ENCODE data around the gene TCHP. TPM values are rescaled to one million over a fixed set of nuclear protein-coding genes. Genes with fewer than 3 reads are reported as not detected.
A peak's percentile ranks its signal among the peaks of the same experiment; 100 is the strongest.

The TCHP gene
- total RNA-seq, 2 donors from 2014 or later, result 22.5 to 25.1 TPM

GRCh38 chr12:109900752-109901580 is 892 bp downstream of the TCHP start:
- Mint-ChIP-seq H3K36me3 (ENCODE audit: insufficient read depth in 2 of 2) (peaks cover 4 to 14% of the 10 kb centered on the region in 2 donors), H3K27ac (peak overlapping the region; percentile 74), H3K4me3 (peak overlapping the region; percentile 92 to 95), H3K9me3 (no peaks in the 10 kb centered on the region), H3K4me1 (ENCODE audit: low read depth) (peaks cover 31% of the 10 kb centered on the region), H3K27me3 (ENCODE audit: low read depth) (no peaks in the 10 kb centered on the region)
- ATAC-seq (replicated peaks in 1 of 2) (peak in 1 of 2 donors; percentile 14), DNase-seq (no peak)

- Mint-ChIP-seq H3K27ac (no peak overlapping the region), H3K4me3 (no peak overlapping the region), H3K36me3 (ENCODE audit: insufficient read depth in 2 of 2) (peaks cover 10 to 25% of the 10 kb centered on the region in 2 donors), H3K9me3 (no peaks in the 10 kb centered on the region), H3K4me1 (ENCODE audit: low read depth) (peaks cover 31% of the 10 kb centered on the region), H3K27me3 (ENCODE audit: low read depth) (no peaks in the 10 kb centered on the region)
- ATAC-seq (replicated peaks in 1 of 2) (no peak), DNase-seq (no peak)
Measured at GRCh38 chr12:109902891-109903418, 2.9 kb downstream of the TCHP start.

GRCh38 chr12:109905301-109905700 is 5.2 kb downstream of the TCHP start:
- H3K27ac Mint-ChIP-seq, result no peak overlapping the region
- H3K4me3 Mint-ChIP-seq, result no peak overlapping the region
- peaks cover 17% of the 10 kb centered on the region for H3K4me1 Mint-ChIP-seq (ENCODE audit: low read depth)
- H3K9me3 Mint-ChIP-seq, result no peaks in the 10 kb centered on the region
- ATAC-seq (replicated peaks in 1 of 2) (no peak), DNase-seq (no peak)
- H3K27me3 Mint-ChIP-seq (ENCODE audit: low read depth), result no peaks in the 10 kb centered on the region
- peaks cover 10 to 31% of the 10 kb centered on the region in 2 donors for H3K36me3 Mint-ChIP-seq (ENCODE audit: insufficient read depth in 2 of 2)

- Mint-ChIP-seq H3K4me1 (ENCODE audit: low read depth) (no peaks in the 10 kb centered on the region), H3K4me3 (no peak overlapping the region), H3K36me3 (ENCODE audit: insufficient read depth in 2 of 2) (peaks cover 7 to 26% of the 10 kb centered on the region in 2 donors), H3K27me3 (ENCODE audit: low read depth) (no peaks in the 10 kb centered on the region), H3K9me3 (no peaks in the 10 kb centered on the region), H3K27ac (no peak overlapping the region)
- ATAC-seq (replicated peaks in 1 of 2), result no peak
- DNase-seq, result no peak
Measured at GRCh38 chr12:109910254-109910968, 10.3 kb downstream of the TCHP start.

GRCh38 chr12:109910969-109911348 is 10.9 kb downstream of the TCHP start:
- H3K4me3 Mint-ChIP-seq, result no peak overlapping the region
- H3K27me3 Mint-ChIP-seq (ENCODE audit: low read depth), result no peaks in the 10 kb centered on the region
- H3K9me3 Mint-ChIP-seq, result no peaks in the 10 kb centered on the region
- ATAC-seq (replicated peaks in 1 of 2) (peak in 1 of 2 donors; percentile 51), DNase-seq (peak; percentile 22 to 35)
- no peak overlapping the region for H3K27ac Mint-ChIP-seq
- H3K36me3 Mint-ChIP-seq (ENCODE audit: insufficient read depth in 2 of 2), result peaks cover 7 to 27% of the 10 kb centered on the region in 2 donors
- no peaks in the 10 kb centered on the region for H3K4me1 Mint-ChIP-seq (ENCODE audit: low read depth)

- Mint-ChIP-seq H3K27ac (no peak overlapping the region), H3K36me3 (ENCODE audit: insufficient read depth in 2 of 2) (peaks cover 3 to 16% of the 10 kb centered on the region in 2 donors)
Measured at GRCh38 chr12:109912855-109913321, 12.8 kb downstream of the TCHP start.

GRCh38 chr12:109914461-109914860 is 14.4 kb downstream of the TCHP start:
- no peaks in the 10 kb centered on the region for H3K27me3 Mint-ChIP-seq (ENCODE audit: low read depth)
- no peak overlapping the region for H3K27ac Mint-ChIP-seq
- H3K4me3 Mint-ChIP-seq, result no peak overlapping the region
- ATAC-seq (replicated peaks in 1 of 2) (no peak), DNase-seq (no peak)
- H3K4me1 Mint-ChIP-seq (ENCODE audit: low read depth), result no peaks in the 10 kb centered on the region
- no peaks in the 10 kb centered on the region for H3K9me3 Mint-ChIP-seq
- peaks cover 5 to 10% of the 10 kb centered on the region in 2 donors for H3K36me3 Mint-ChIP-seq (ENCODE audit: insufficient read depth in 2 of 2)

More at GRCh38 chr12:109912855-109913321, 12.8 kb downstream of the TCHP start:
- H3K9me3 Mint-ChIP-seq, result no peaks in the 10 kb centered on the region
- no peak for DNase-seq
- no peaks in the 10 kb centered on the region for H3K4me1 Mint-ChIP-seq (ENCODE audit: low read depth)
- no peak for ATAC-seq (replicated peaks in 1 of 2)
- no peaks in the 10 kb centered on the region for H3K27me3 Mint-ChIP-seq (ENCODE audit: low read depth)
- H3K4me3 Mint-ChIP-seq, result no peak overlapping the region

- no peaks in the 10 kb centered on the region for H3K9me3 Mint-ChIP-seq
Measured at GRCh38 chr12:109915171-109916040, 15.3 kb downstream of the TCHP start.

GRCh38 chr12:109916045-109916444 is 16.0 kb downstream of the TCHP start:
- Mint-ChIP-seq H3K27ac (no peak overlapping the region), H3K9me3 (no peaks in the 10 kb centered on the region), H3K36me3 (ENCODE audit: insufficient read depth in 2 of 2) (peaks cover 7 to 14% of the 10 kb centered on the region in 2 donors)

More at GRCh38 chr12:109915171-109916040, 15.3 kb downstream of the TCHP start:
- Mint-ChIP-seq H3K4me3 (no peak overlapping the region), H3K27ac (no peak overlapping the region), H3K27me3 (ENCODE audit: low read depth) (no peaks in the 10 kb centered on the region), H3K36me3 (ENCODE audit: insufficient read depth in 2 of 2) (peaks cover 6 to 10% of the 10 kb centered on the region in 2 donors), H3K4me1 (ENCODE audit: low read depth) (no peaks in the 10 kb centered on the region)
- ATAC-seq (replicated peaks in 1 of 2), result peak in 1 of 2 donors; percentile 28
- DNase-seq, result no peak

GRCh38 chr12:109919456-109919855 is 19.4 kb downstream of the TCHP start:
- Mint-ChIP-seq H3K27ac (no peak overlapping the region), H3K36me3 (ENCODE audit: insufficient read depth in 2 of 2) (peaks cover 6 to 11% of the 10 kb centered on the region in 2 donors), H3K9me3 (no peaks in the 10 kb centered on the region), H3K4me1 (ENCODE audit: low read depth) (no peaks in the 10 kb centered on the region), H3K27me3 (ENCODE audit: low read depth) (no peaks in the 10 kb centered on the region), H3K4me3 (no peak overlapping the region)
- no peak for DNase-seq
- ATAC-seq (replicated peaks in 1 of 2), result no peak

More at GRCh38 chr12:109916045-109916444, 16.0 kb downstream of the TCHP start:
- Mint-ChIP-seq H3K4me3 (no peak overlapping the region), H3K27me3 (ENCODE audit: low read depth) (no peaks in the 10 kb centered on the region), H3K4me1 (ENCODE audit: low read depth) (no peaks in the 10 kb centered on the region)
- ATAC-seq (replicated peaks in 1 of 2) (no peak), DNase-seq (no peak)

- H3K27ac Mint-ChIP-seq, result no peak overlapping the region
- DNase-seq (no peak), ATAC-seq (replicated peaks in 1 of 2) (no peak)
- no peaks in the 10 kb centered on the region for H3K27me3 Mint-ChIP-seq (ENCODE audit: low read depth)
- no peaks in the 10 kb centered on the region for H3K4me1 Mint-ChIP-seq (ENCODE audit: low read depth)
- H3K9me3 Mint-ChIP-seq, result no peaks in the 10 kb centered on the region
- no peak overlapping the region for H3K4me3 Mint-ChIP-seq
- peaks cover 6 to 12% of the 10 kb centered on the region in 2 donors for H3K36me3 Mint-ChIP-seq (ENCODE audit: insufficient read depth in 2 of 2)
Measured at GRCh38 chr12:109920261-109920780, 20.2 kb downstream of the TCHP start.

- Mint-ChIP-seq H3K36me3 (ENCODE audit: insufficient read depth in 2 of 2) (peaks cover 6 to 10% of the 10 kb centered on the region in 2 donors), H3K27ac (no peak overlapping the region), H3K27me3 (ENCODE audit: low read depth) (no peaks in the 10 kb centered on the region), H3K4me3 (no peak overlapping the region), H3K9me3 (no peaks in the 10 kb centered on the region), H3K4me1 (ENCODE audit: low read depth) (no peaks in the 10 kb centered on the region)
- ATAC-seq (replicated peaks in 1 of 2) (no peak), DNase-seq (no peak)
Measured at GRCh38 chr12:109921982-109922381, 21.9 kb downstream of the TCHP start.
